OCI-M2 (cell line): ENCODE data around the gene FER1L5.

Source experiments
- DNase-seq: peaks from one replicate; lab custom pipeline; 2025; ENCODE audit not compliant: unreplicated experiment; lab: John Stamatoyannopoulos, UW

Gene FER1L5

DNA sequence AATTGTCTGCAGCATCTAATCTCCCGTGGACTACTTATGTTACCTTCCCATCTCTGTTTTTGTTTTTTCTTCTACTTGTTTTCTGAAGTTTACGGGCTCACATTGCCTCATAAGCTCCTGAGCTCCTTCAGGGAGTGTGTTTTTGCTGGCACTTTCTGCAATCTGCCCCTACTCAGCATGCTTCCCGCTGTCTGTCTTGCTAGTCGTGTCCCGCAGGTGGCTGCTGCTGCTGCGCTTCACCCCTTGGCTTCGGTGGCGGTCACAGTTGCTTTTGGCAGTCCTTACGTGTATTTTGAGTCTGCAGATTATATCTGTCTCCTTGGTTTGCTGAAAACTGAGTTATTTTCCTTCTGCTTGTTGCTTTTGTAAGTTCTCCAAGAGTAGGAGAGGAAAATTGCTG lies 37.3 kb downstream of the FER1L5 start:
- no peak for DNase-seq

DNA sequence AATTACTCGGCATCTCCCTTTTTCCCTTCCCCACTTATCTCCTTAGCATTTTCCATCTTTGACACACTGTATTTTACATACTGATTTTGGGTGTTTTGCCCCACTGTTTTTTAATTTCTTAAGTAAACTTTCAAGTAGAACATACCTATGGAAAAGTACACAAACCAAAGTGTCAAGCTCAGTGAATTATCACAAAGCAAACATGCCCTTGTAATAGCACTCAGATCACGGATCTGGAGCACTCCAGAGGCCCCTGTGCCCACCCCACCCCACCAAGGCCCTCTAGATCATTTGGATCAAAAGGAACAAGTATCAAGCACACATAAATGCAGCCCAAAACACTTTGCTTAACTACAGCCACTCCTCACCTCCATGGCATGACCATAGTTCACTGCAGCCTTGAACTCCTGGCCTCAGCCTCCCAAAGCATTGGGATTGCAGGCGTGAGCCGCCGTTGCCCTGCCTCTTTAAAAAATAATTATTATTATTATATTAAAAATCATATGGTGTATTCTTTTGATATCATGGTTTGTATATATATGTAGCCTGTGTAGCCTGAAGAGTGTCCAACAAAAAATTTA lies 38.1 kb downstream of the FER1L5 start:
- no peak for DNase-seq

DNA sequence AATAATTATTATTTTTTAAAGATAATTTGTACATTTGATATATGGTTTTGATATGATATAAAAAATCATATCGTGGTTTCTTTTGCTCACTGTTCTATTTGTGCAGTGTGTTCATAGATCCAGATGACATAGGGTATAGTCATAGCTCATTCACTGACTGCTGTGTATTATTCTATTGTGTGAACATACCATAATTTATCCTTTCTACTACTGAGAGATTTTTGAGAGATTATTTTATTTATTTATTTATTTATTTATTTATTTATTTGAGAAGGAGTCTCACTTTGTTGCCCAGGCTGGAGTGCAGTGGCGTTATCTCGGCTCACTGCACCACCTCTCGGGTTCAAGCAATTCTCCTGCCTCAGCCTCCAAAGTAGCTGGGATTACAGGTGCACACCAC lies 39.0 kb downstream of the FER1L5 start:
- no peak for DNase-seq

DNA sequence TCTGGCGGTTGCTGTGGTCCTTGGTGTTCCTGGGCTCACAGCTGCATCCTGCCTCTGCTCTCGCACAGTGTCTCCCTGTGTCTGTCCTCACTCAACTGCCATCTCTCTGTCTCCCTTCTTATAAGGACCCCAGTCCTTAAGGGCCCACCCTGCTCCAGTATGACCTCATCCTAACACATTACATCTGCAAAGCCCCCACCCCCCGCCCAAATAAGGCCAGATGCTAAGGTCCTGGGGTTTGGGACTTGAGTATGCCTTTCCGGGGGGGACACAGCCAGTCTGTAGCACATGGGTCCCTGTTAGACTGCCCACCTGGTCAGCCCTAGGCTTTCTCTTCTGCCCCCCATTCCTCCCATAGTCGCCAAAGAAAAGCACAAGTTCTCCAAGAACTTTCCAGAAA lies 40.7 kb downstream of the FER1L5 start:
- DNase-seq, result no peak

DNA sequence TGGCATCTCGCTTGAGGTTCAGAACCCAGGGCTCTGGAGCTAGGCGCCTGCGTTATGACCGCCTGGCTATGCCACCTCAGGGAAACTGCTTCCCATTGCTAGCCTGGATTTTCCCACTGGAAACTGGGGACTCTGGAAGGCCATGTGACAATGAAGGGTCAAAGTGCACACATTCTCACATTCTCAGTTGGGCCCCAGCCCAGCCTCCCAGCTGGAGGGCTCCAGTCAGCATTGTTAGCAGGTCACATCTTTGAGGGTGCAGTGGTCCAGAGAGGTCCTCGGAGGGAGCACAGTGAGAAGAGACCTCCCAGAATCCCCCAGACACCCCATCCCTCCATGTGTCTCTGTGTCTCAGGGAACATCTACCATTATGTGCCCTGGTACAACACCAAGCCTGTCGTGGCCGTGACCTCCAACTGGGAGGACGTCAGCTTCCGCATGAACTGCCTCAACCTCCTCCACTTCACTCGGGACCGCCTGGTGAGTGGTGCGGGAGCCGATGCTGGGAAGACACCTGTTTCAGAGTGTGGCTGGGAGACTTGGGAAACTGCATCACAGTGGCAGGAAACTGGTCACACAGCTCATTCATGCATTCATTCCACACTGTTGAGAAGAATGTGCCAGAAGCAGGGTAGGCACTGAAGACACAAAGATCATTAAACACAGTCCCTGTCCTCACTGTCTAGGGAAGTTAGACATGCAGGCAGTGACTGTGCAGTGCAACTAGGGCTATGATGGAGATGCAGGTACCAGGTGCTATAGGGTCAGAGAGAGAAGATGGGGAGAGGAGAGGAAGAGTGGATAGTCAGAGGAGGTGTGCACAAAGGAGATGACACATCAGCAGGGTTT lies 41.6 kb downstream of the FER1L5 start:
- no peak for DNase-seq

DNA sequence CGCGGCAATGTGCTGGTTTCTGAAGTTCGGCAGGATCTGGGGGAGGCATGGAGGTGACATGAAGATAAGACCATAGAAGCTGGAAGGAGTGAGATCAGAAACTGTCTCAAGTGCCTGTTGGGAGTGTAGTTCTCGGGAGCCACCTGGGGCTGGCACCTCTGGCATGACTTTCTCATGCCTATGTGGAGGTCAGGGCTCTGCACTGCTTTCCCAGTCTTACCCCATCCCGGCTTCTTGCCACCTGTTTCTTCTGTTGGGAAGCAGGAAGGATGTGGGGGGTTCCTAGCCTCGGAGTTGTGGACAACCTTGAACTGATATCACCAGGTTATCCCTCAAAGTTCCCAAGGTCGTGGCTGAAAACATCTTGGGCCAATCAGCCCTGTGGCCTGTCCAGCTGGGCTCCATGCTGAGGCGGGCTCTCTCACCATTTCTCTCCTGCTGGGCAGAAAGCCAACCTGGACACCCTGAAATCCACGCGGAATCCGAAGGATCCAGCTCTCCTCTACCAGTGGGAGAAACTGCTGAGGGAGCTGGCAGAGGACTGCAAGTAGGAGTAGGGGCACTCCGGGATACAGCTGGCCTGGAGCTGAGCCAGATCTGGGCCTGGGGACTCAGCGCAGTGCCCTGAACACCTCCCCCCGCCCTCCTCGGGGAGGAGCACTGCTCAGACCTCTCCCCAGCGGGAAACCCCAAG lies 42.5 kb downstream of the FER1L5 start:
- DNase-seq, result no peak

DNA sequence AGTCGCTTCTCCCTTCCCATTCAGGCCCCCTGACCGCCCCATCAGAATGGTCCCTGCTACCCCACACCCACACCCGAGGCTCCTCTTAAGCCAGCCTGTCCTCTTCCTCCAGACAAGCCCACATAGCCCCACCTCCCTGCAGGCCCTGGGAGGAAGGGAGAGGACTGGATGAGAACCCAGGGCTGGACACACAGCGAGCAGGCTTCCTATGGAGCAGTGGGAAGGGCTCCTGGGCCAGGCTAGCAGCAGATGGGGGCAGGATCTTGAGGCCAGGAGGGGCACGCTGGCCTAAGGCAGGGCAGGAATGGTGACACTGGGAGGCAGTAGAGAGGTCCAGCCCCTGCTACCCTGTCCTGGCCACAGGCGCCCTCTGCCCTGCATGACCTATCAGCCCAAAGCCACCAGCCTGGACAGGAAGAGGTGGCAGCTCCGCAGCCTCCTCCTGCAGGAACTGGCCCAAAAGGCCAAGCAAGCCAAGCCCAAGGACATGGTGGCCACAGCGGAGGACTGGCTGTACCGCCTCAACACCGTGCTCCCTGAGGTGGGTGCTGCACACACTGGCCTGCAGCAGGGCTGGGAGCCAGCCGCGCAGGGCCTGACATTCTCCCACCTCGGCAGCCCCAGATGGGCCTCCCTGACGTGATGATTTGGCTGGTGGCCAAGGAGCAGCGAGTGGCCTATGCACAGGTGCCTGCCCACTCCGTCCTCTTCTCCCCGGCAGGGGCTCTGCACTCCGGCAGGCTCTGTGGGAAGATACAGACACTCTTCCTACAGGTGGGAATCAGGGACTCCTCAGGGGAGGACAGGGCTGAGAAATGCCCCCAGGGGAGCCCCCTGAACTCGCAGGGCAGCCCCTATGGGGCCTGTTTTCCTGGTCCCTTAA lies 43.3 kb downstream of the FER1L5 start:
- DNase-seq, result no peak

DNA sequence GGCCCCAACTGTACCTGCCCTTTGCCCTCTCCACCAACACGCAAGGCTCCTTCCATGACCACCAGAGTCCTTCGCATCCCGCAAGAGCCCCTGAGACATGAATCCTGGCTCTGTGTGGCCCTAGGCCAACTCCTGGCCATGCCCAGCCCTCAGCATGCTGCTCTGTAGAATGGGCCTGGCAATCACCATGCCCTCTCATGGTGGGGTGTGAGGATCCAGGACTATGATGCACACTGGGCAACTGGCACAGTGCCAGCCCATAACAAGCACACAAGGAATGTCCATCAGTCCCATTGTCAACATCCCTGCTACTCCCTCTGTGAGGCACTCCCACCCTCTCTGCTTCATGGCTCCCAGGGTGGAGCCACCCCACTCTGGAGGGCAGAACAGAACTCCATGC lies 44.7 kb downstream of the FER1L5 start:
- no peak for DNase-seq

DNA sequence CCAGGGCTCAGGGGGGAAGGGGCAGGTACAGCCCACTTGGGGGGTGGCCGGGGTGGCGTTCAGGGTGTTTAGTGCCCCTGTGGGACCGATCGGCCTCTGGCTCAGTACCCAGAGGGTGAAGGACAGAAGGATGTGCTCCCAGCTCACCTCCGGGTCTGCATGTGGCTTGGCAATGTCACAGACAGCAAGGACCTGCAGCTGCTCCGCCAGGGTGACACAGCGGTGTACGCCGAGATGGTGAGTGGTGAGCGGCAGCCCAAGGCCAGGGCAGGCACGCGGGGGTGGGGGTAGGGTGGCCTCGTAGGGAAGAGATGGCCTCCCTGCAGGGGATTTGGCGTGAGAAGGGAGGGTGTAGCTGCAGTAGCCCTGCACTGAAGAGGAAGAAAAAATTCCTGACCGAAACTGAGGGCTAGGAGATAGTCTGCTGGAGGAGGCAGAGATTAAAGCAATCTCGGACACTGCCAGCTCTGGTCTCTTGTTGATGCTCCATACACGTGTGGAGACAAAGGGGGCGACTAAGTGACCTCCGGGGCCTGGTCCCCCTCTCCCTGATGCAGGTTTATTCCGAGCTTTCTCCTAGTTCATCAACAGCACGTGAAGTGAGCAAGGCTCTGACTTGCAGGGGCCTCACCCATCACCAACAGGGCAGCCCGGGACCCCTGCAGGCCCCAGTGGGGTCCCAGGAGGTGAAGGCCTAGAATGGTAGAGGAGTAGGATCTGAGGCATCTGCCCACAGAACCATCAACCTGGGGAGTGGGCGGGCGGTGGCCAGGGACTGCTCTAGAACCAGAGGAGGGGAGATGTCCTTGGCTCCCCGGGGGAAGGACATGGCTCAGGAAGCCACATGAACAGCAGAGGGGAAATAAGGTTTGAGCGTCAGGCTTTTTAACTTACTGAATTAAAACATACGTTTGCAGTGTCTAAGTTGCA lies 45.4 kb downstream of the FER1L5 start:
- DNase-seq, result no peak

DNA sequence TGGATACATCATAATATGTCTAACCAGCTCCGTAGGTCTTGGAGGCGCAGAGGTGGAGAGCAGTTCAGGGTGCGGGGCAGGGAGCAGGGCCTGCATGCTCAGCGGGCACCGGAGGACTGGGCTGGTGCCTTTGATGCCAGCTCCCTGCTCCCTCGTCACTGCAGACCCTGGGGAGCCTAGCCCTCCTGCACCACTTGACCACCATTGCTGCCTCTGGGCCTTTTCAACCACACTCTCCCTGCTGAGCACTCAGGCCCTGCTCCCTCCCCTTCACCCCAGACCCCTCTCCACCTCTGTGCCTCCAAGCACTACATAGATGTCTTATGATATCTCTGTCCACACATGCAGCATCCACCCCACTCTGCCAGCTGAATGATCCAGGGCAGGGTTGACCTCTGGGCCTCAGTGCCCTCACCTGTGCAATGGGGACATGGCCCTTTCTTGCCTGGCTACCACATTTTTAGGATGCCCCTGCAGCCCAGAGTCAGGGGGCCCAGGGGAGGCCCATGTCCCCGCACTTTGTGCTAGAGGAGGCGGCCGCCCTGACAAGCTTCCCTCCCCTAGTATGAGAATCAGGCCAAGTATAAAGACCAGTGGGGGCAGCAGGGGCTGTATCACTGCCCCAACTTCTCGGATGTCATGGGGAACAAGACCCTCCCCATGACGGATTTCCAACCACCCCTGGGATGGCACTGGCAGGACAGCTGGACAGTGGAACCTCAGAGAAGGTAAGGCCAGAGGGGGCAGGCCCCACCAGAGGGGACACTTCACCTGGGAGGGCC lies 46.3 kb downstream of the FER1L5 start:
- DNase-seq, result no peak

DNA sequence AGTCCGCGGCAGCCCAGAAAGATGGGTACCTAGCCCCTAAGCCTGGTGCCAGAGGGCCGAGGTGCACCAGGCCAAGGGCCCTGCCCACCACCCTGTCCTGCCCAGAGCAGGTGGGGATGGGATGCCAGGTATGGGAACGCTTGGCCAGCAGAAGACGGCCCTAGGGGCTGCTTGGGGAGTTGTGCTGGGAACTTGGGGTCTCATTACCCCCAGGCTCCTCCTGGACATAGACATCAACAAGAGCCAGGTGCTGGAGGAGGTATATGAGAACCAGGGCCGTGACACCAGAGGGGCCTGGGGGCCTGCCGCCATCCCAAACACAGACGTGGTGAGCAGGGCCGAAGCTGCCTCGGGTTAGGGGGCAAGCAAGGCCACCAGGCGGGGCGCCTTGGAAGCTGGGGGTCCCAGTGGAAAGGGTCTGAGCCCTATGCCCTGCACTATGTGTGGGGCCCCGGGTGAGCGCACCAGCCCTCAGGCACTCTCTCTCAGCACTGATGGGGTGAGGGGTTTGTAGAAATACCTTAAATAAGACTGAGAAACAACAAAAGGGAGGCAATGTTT lies 46.9 kb downstream of the FER1L5 start:
- DNase-seq, result no peak

DNA sequence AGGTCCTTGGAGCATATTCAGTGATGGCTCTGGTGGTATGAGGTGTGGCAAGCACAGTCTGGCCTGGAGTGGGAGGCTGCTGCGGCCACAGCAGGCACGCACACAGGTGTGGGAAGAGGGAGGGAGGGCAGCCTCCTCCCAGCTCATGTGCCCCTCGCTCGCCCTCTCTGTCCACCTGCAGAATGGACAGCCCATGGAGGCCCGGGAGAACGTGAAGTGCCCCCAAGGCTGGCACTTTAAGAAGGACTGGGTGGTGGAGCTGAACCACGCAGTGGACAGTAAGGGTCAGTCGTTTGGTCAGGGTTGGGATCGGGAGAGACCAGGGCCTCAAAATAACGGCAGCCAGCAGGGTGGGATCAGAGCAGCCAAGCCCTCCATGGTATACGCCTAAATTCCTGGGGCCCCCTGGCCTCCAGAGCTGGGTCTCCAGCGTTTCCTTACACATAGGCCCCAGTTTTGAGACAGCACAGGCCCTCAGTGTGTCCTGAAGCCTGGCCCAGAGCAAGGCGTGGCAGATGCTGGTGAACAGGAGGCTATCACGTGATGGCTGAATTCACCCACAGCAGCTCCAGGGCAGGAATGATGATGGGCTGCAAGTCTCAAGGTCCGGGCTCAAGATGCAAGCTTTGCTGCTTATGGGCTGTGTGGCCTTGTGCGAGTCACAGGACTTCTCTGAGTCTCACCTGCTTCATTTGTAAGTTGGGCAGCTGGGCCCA lies 47.9 kb downstream of the FER1L5 start:
- DNase-seq, result no peak

DNA sequence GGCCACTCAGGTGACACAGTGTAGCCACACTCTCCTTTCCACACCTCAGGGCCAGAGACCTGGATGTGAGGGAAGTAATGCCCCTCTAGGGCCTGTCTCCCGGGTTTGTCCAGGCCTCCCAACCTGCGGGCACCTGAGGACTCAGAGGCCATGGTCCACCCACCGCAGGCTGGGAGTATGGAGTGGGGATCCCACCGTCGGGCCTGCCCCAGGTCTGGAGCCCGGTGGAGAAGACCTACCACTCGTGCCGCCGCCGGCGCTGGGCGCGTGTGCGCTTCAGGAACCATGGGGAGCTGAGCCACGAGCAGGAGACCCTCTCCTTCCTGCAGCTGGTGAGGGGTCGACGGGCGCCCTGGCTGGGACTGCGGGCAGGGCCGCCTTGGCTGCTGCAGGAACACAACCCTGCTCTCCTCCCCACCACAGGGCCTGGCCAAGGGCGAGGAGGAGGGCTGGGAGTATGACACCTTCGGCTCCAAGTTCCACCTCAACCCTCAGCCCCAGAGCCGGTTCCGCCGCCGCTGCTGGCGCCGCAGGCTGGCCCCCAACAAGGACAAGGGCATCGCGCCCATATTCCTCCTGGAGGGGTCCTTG lies 48.6 kb downstream of the FER1L5 start:
- DNase-seq, result no peak

DNA sequence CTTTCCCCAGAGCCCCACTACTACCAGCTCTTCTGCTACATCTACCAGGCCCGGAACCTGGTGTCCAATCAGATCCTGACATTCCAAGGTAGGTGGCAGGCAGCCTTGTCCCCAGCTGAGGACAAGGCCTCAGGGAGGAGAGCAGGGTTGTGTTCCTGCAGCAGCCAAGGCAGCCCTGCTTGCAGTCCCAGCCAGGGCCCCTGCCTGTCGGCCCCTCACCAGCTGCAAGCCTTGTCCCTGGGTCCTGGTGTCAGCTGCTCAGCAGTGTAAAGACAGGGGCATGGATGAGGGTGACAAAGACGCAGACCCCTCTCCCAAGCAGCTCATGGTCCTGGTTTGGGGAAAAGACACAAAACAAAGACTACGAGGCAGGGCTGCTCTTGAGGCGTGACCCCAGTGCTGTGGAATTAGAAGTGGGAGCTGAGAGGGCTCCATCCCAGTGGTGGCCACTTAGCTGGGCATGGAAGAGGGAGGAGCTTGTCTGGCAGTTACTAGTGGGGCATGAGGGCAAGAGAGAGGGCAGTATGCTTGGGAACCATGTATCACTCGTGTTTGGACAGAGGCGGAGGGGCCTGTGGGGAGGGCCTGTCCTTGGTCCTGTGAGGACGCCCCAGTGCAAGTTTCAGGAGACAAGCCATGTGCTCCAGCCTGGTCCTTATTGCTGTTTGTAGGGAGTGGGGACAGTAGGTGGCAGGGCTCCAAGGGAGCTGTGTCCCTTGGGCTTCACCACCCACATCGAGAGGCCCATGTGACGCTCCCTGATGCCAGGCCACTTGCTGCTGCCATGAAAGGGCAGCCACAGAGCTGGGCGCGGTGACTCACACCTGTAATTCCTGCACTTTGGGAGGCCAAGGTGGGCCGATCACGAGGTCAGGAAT lies 49.8 kb downstream of the FER1L5 start:
- no peak for DNase-seq

DNA sequence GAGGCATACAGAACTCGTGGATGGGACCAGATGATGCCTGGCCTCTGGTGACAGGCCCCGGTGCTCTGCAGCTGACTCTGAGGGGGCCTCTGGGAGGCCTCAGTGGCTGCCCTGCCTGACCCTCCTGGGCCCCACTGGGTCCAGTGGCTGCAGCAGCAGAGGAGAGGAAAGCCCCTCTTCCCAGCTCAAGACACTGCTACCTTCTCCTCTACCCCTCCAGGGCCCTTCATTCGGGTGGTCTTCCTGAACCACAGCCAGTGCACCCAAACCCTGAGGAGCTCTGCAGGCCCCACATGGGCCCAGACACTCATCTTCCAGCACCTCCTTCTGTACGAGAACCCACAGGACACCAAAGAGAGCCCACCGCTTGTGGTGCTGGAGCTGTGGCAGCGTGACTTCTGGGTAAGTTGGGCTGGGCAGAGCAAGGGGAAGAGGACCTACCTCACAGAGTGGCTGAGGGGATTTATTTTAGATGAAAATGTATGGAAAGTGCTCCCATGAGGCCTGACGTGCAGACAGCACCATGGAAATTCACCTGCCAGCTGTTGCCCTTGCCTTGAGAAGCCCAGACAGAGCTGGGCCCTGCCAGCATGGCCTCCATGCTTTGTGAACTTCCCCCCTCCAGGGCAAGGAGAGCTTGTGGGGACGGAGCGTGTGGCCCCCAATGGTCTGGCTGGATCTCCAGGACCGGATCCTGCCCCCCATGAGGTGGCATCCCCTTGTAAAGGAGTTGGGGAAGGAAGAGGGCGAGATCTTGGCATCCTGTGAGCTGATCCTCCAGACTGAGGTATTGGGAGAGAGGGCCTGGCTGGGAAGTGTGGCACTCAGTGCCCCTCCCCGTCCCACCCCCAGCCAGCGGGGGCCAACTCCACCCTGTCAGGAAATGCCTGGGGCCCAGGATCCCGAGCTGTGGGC lies 51.0 kb downstream of the FER1L5 start:
- no peak for DNase-seq

DNA sequence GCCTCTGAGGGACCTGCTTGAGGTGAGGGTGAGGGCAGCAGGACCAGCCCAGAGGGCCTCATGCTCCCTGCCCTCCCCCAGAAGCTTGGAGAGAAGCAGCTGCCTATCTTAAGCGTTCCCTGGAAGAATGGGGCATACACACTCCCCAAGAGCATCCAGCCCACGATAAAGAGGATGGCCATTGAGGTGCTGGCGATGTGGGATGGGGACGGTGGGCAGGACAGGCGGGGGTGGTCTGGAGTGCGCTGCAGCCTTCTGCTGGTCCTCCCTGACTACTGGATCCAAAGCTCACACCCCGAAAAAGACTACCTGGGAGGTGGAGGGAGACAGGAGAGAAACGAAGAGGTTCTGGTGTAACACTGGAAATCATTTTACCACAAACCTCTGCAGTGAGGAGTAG lies 51.7 kb downstream of the FER1L5 start:
- DNase-seq, result no peak
